ENCODE results near the gene SYTL5. TPM values are rescaled to one million over a fixed set of nuclear protein-coding genes. Genes with fewer than 3 reads are reported as not detected.

The SYTL5 gene
- total RNA-seq, 1 donor from 2014 or later = 8.4 TPM

GRCh38 chrX:37997096-37997495 lies 9.3 kb upstream of the SYTL5 start:
- no peak overlapping the region for H2AFZ ChIP-seq (ENCODE audit: low read depth, low read length)
- H3K4me3 ChIP-seq (ENCODE audit: insufficient read depth, low read depth, low read length) = no peak overlapping the region
- Mint-ChIP-seq H3K27me3 (ENCODE audit: low read depth, unreplicated experiment) (no peaks in the 10 kb centered on the region), H3K9me3 (ENCODE audit: unreplicated experiment) (no peaks in the 10 kb centered on the region), H3K4me3 (ENCODE audit: unreplicated experiment) (no peak overlapping the region), H3K36me3 (ENCODE audit: low read depth, unreplicated experiment) (no peaks in the 10 kb centered on the region), H3K4me1 (ENCODE audit: low read depth, unreplicated experiment) (peaks cover 5% of the 10 kb centered on the region), H3K27ac (ENCODE audit: unreplicated experiment) (no peak overlapping the region)
- H4K20me1 ChIP-seq (ENCODE audit: insufficient read depth, low read length) = no peaks in the 10 kb centered on the region
- no peak overlapping the region for H3K9ac ChIP-seq (ENCODE audit: low read length)
- peaks cover 5% of the 10 kb centered on the region for H3K4me1 ChIP-seq (ENCODE audit: insufficient read depth, low read length)
- DNase-seq (ENCODE audit: low read depth) = no peak
- no peak overlapping the region for H3K27ac ChIP-seq (ENCODE audit: low read depth, low read length)
- no peak for FAIRE-seq
- no peak overlapping the region for H3K4me2 ChIP-seq (ENCODE audit: low read length)
- no peak for TF ChIP-seq EZH2 (IDR thresholded peaks at IDR 0.05; ENCODE audit: insufficient read depth, low read length)
- TF ChIP-seq, protein P1, sequence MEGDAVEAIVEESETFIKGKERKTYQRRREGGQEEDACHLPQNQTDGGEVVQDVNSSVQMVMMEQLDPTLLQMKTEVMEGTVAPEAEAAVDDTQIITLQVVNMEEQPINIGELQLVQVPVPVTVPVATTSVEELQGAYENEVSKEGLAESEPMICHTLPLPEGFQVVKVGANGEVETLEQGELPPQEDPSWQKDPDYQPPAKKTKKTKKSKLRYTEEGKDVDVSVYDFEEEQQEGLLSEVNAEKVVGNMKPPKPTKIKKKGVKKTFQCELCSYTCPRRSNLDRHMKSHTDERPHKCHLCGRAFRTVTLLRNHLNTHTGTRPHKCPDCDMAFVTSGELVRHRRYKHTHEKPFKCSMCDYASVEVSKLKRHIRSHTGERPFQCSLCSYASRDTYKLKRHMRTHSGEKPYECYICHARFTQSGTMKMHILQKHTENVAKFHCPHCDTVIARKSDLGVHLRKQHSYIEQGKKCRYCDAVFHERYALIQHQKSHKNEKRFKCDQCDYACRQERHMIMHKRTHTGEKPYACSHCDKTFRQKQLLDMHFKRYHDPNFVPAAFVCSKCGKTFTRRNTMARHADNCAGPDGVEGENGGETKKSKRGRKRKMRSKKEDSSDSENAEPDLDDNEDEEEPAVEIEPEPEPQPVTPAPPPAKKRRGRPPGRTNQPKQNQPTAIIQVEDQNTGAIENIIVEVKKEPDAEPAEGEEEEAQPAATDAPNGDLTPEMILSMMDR (IDR thresholded peaks at IDR 0.05; ENCODE audit: insufficient read depth, low read depth, low read length) = no peak
- no peaks in the 10 kb centered on the region for H3K36me3 ChIP-seq (ENCODE audit: insufficient read depth, low read length)
- H3K9me3 ChIP-seq (ENCODE audit: insufficient read depth, low read depth, low read length) = no peaks in the 10 kb centered on the region
- H3K79me2 ChIP-seq (ENCODE audit: insufficient read depth, low read length) = no peaks in the 10 kb centered on the region
- no peaks in the 10 kb centered on the region for H3K27me3 ChIP-seq (ENCODE audit: insufficient read depth, low read length)

GRCh38 chrX:37998586-37999262 lies 7.6 kb upstream of the SYTL5 start:
- TF ChIP-seq EZH2 (IDR thresholded peaks at IDR 0.05; ENCODE audit: insufficient read depth, low read length) = no peak
- TF ChIP-seq, protein P1 (IDR thresholded peaks at IDR 0.05; ENCODE audit: insufficient read depth, low read depth, low read length) = no peak
- peaks cover 5% of the 10 kb centered on the region for H3K4me1 ChIP-seq (ENCODE audit: insufficient read depth, low read length)
- no peak overlapping the region for H3K4me3 Mint-ChIP-seq (ENCODE audit: unreplicated experiment)
- no peak overlapping the region for H2AFZ ChIP-seq (ENCODE audit: low read depth, low read length)
- DNase-seq (ENCODE audit: low read depth) (peak; percentile 76), FAIRE-seq (peak; percentile 97)
- H3K27me3 ChIP-seq (ENCODE audit: insufficient read depth, low read length) = no peaks in the 10 kb centered on the region
- H3K4me1 Mint-ChIP-seq (ENCODE audit: low read depth, unreplicated experiment) = peaks cover 5% of the 10 kb centered on the region
- no peak overlapping the region for H3K4me3 ChIP-seq (ENCODE audit: insufficient read depth, low read depth, low read length)
- H3K9ac ChIP-seq (ENCODE audit: low read length) = no peak overlapping the region
- H3K36me3 ChIP-seq (ENCODE audit: insufficient read depth, low read length) = no peaks in the 10 kb centered on the region
- no peaks in the 10 kb centered on the region for H3K79me2 ChIP-seq (ENCODE audit: insufficient read depth, low read length)
- H4K20me1 ChIP-seq (ENCODE audit: insufficient read depth, low read length) = no peaks in the 10 kb centered on the region
- no peak overlapping the region for H3K27ac ChIP-seq (ENCODE audit: low read depth, low read length)
- no peaks in the 10 kb centered on the region for H3K36me3 Mint-ChIP-seq (ENCODE audit: low read depth, unreplicated experiment)
- H3K27ac Mint-ChIP-seq (ENCODE audit: unreplicated experiment) = no peak overlapping the region
- peak overlapping the region; percentile 48 for H3K4me2 ChIP-seq (ENCODE audit: low read length)
- no peaks in the 10 kb centered on the region for H3K27me3 Mint-ChIP-seq (ENCODE audit: low read depth, unreplicated experiment)
- no peaks in the 10 kb centered on the region for H3K9me3 ChIP-seq (ENCODE audit: insufficient read depth, low read depth, low read length)
- H3K9me3 Mint-ChIP-seq (ENCODE audit: unreplicated experiment) = no peaks in the 10 kb centered on the region

DNA sequence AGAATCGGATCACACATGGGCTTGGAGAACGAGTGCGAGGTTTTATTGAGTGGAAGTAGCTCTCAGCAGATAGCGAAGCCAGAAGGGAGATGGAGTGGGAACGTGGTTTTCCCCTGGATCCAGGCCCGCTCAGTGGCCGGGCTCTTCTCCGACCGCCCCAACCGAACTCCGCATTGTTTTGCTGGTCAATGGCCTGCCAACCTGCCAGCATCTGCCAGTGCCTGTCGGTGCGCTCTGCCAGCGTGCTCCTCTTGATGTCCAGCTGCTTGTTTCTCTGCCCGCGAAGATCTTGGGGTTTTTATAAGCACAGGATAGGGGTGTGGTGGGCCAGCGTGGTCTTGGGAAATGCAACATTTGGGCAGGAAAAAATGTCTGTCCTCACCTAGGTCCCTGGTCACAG lies 5.6 kb upstream of the SYTL5 start:
- Histone ChIP-seq H3K79me2 (ENCODE audit: insufficient read depth, low read length) (no peaks in the 10 kb centered on the region), H3K9me3 (ENCODE audit: insufficient read depth, low read depth, low read length) (no peaks in the 10 kb centered on the region), H3K36me3 (ENCODE audit: insufficient read depth, low read length) (no peaks in the 10 kb centered on the region), H3K4me3 (ENCODE audit: insufficient read depth, low read depth, low read length) (no peak overlapping the region), H3K4me1 (ENCODE audit: insufficient read depth, low read length) (peaks cover 5% of the 10 kb centered on the region), H3K27me3 (ENCODE audit: insufficient read depth, low read length) (no peaks in the 10 kb centered on the region), H4K20me1 (ENCODE audit: insufficient read depth, low read length) (no peaks in the 10 kb centered on the region), H3K27ac (ENCODE audit: low read depth, low read length) (no peak overlapping the region), H3K9ac (ENCODE audit: low read length) (no peak overlapping the region), H3K4me2 (ENCODE audit: low read length) (no peak overlapping the region), H2AFZ (ENCODE audit: low read depth, low read length) (no peak overlapping the region)
- Mint-ChIP-seq H3K36me3 (ENCODE audit: low read depth, unreplicated experiment) (no peaks in the 10 kb centered on the region), H3K27me3 (ENCODE audit: low read depth, unreplicated experiment) (no peaks in the 10 kb centered on the region), H3K27ac (ENCODE audit: unreplicated experiment) (no peak overlapping the region), H3K4me3 (ENCODE audit: unreplicated experiment) (no peak overlapping the region), H3K9me3 (ENCODE audit: unreplicated experiment) (no peaks in the 10 kb centered on the region), H3K4me1 (ENCODE audit: low read depth, unreplicated experiment) (peaks cover 5% of the 10 kb centered on the region)
- no peak for DNase-seq (ENCODE audit: low read depth)
- no peak for FAIRE-seq
- TF ChIP-seq, protein P1 (IDR thresholded peaks at IDR 0.05; ENCODE audit: insufficient read depth, low read depth, low read length) = no peak
- no peak for TF ChIP-seq EZH2 (IDR thresholded peaks at IDR 0.05; ENCODE audit: insufficient read depth, low read length)
